Osteocyte (in vitro differentiated cells): ENCODE data around the gene RYR3. TPM values are rescaled to one million over a fixed set of nuclear protein-coding genes. Genes with fewer than 3 reads are reported as not detected.

ENCODE experiments used
- DNase-seq: peaks from one replicate; pipeline ENCODE4 v3.0.0; 2021; ENCODE audit warnings: mixed read lengths; ENCODE audit not compliant: unreplicated experiment; ENCODE audit errors: extremely low spot score
- H3K27ac Mint-ChIP-seq: one replicate; pipeline ENCODE4 v1.8.0; 2021; ENCODE audit warnings: mild to moderate bottlenecking, mixed read lengths; ENCODE audit not compliant: unreplicated experiment
- H3K27me3 Mint-ChIP-seq: one replicate; pipeline ENCODE4 v1.8.0; 2021; ENCODE audit warnings: mixed read lengths; ENCODE audit not compliant: unreplicated experiment
- H3K36me3 Mint-ChIP-seq: one replicate; pipeline ENCODE4 v1.8.0; 2021; ENCODE audit warnings: mixed read lengths; ENCODE audit not compliant: unreplicated experiment
- H3K4me1 Mint-ChIP-seq: one replicate; pipeline ENCODE4 v1.8.0; 2021; ENCODE audit warnings: mixed read lengths; ENCODE audit not compliant: unreplicated experiment
- H3K4me3 Mint-ChIP-seq: one replicate; pipeline ENCODE4 v1.8.0; 2021; ENCODE audit warnings: mild to moderate bottlenecking, moderate library complexity, mixed read lengths; ENCODE audit not compliant: unreplicated experiment
- H3K9me3 Mint-ChIP-seq: one replicate; pipeline ENCODE4 v1.8.0; 2021; ENCODE audit warnings: mixed read lengths; ENCODE audit not compliant: unreplicated experiment
- total RNA-seq: library from RNA; stranded (reverse); gene quantifications from 2 replicates; pipeline ENCODE4 v1.2.1, GENCODE V29; 2021
- TF ChIP-seq, protein P1 (sequence below): fragments of 200-600 bp; sonication (generic); IDR thresholded peaks from 2 replicates; pipeline ENCODE4 v1.5.0; 2021; ENCODE audit warnings: antibody characterized with exemption, mild to moderate bottlenecking, moderate library complexity

Gene RYR3
- total RNA-seq, 1 donor from 2014 or later, result not detected

DNA sequence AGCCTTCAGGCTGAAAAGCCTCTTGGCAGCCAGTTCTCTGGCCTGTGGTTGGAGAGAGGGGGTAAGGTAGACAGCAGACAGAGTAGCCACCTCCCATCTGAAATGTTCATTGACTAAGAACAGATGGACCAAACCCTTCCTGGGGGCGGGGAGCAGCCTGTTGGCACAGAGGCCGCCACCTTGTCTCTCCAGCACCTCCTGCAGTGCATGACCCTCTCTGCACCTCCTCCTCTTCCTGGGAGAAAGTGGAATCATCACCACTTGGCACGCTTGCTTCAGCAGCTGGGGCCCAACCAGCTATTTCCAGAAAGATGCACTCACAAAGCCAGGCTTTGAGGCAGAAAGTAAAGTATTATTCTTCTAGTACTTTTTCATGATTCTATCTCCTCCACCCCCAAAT is 344.1 kb downstream of the RYR3 start:
- TF ChIP-seq, protein P1, sequence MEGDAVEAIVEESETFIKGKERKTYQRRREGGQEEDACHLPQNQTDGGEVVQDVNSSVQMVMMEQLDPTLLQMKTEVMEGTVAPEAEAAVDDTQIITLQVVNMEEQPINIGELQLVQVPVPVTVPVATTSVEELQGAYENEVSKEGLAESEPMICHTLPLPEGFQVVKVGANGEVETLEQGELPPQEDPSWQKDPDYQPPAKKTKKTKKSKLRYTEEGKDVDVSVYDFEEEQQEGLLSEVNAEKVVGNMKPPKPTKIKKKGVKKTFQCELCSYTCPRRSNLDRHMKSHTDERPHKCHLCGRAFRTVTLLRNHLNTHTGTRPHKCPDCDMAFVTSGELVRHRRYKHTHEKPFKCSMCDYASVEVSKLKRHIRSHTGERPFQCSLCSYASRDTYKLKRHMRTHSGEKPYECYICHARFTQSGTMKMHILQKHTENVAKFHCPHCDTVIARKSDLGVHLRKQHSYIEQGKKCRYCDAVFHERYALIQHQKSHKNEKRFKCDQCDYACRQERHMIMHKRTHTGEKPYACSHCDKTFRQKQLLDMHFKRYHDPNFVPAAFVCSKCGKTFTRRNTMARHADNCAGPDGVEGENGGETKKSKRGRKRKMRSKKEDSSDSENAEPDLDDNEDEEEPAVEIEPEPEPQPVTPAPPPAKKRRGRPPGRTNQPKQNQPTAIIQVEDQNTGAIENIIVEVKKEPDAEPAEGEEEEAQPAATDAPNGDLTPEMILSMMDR, result no peak
- Mint-ChIP-seq H3K27ac (no peak overlapping the region), H3K4me3 (no peak overlapping the region), H3K27me3 (no peaks in the 10 kb centered on the region), H3K9me3 (no peaks in the 10 kb centered on the region), H3K4me1 (no peaks in the 10 kb centered on the region), H3K36me3 (no peaks in the 10 kb centered on the region)
- no peak for DNase-seq

DNA sequence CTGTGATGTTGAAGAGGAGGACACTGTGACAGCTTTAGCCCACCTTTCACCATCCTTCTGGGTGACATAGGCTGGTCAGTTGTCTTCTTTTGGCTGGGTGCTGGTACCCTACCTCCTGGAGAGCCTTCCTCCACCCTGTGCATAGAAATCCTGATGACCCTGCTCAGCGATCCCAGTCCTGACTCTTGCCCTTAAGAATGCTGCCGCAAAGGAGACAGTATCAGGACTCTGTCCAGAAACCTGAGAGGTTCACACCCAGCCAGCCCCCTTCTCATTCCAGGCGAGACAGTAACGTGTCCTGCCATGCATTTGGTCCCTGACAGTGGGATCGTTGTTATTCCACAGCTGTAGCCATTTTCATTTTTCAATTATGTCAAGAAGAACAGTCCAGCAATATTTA is 344.7 kb downstream of the RYR3 start:
- H3K4me3 Mint-ChIP-seq, result no peak overlapping the region
- no peaks in the 10 kb centered on the region for H3K27me3 Mint-ChIP-seq
- no peak overlapping the region for H3K27ac Mint-ChIP-seq
- no peak for DNase-seq
- no peaks in the 10 kb centered on the region for H3K9me3 Mint-ChIP-seq
- no peaks in the 10 kb centered on the region for H3K4me1 Mint-ChIP-seq
- H3K36me3 Mint-ChIP-seq, result no peaks in the 10 kb centered on the region
- TF ChIP-seq, protein P1, result no peak

DNA sequence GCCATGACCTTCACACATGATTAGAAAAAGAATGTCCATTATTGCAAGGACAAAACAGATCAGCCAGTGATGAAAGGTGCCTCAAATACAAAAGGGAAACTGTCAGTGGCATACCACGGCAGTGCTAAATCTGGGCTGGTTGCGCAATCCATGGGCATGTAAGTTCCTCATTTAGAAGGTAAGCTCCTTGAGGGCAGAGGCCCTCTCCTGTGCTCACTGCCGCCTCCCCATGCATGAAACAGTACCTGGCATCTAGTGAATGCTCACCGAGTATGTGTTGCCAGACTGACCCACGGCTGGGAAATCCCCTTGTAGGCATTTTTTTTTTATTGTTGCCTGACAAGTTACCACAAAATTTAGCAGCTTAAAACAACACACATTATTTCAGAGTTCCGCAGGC is 345.4 kb downstream of the RYR3 start:
- no peaks in the 10 kb centered on the region for H3K9me3 Mint-ChIP-seq
- DNase-seq, result no peak
- H3K36me3 Mint-ChIP-seq, result no peaks in the 10 kb centered on the region
- TF ChIP-seq, protein P1, result no peak
- no peak overlapping the region for H3K4me3 Mint-ChIP-seq
- no peaks in the 10 kb centered on the region for H3K4me1 Mint-ChIP-seq
- no peak overlapping the region for H3K27ac Mint-ChIP-seq
- H3K27me3 Mint-ChIP-seq, result no peaks in the 10 kb centered on the region

DNA sequence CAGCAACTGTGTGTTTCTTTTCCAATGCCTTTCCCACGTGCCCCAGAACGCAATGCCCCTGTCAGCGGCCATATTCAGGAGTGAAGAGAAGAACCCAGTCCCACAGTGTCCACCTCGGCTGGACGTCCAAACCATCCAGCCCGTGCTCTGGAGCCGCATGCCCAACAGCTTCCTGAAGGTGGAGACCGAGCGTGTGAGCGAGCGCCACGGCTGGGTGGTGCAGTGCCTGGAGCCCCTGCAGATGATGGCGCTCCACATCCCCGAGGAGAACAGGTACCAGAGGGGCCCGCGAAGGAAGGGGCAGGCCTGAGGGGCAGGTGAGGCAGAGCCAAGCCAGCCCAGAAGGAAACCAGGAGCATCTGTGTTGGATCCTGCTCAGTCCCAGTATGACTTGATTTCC is 349.4 kb downstream of the RYR3 start:
- DNase-seq, result no peak
- Mint-ChIP-seq H3K27me3 (peaks cover 5% of the 10 kb centered on the region), H3K36me3 (no peaks in the 10 kb centered on the region), H3K4me3 (no peak overlapping the region), H3K27ac (no peak overlapping the region), H3K9me3 (no peaks in the 10 kb centered on the region), H3K4me1 (no peaks in the 10 kb centered on the region)
- TF ChIP-seq, protein P1, result no peak

DNA sequence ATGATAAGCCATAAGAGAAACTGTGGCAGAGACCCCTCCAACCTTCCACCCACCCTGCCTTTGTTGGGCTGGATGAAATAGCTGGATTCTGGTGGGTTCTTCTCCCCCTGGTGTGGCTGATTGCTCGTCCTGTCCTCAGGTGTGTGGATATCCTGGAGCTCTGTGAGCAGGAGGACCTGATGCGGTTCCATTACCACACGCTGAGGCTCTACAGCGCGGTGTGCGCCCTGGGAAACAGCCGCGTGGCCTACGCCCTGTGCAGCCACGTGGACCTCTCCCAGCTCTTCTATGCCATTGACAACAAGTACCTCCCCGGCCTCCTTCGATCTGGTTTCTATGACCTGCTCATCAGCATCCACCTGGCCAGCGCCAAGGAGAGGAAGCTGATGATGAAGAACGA is 351.2 kb downstream of the RYR3 start:
- TF ChIP-seq, protein P1, result no peak
- peaks cover 6% of the 10 kb centered on the region for H3K27me3 Mint-ChIP-seq
- H3K4me1 Mint-ChIP-seq, result no peaks in the 10 kb centered on the region
- H3K27ac Mint-ChIP-seq, result no peak overlapping the region
- H3K9me3 Mint-ChIP-seq, result no peaks in the 10 kb centered on the region
- no peak overlapping the region for H3K4me3 Mint-ChIP-seq
- no peak for DNase-seq
- no peaks in the 10 kb centered on the region for H3K36me3 Mint-ChIP-seq
